Mesendoderm (in vitro differentiated cells): ENCODE data around the gene PPP4R4.

ENCODE experiments used
- DNase-seq: peaks from one replicate; pipeline ENCODE4 v3.0.0; 2013
- H2AK5ac ChIP-seq: 2 replicates; pipeline ENCODE4 v1.6.1; 2013; ENCODE audit warnings: low read length, inconsistent platforms
- H2BK120ac ChIP-seq: 2 replicates; pipeline ENCODE4 v1.6.1; 2013; ENCODE audit warnings: low read depth, mild to moderate bottlenecking, low read length, moderate library complexity, mixed read lengths
- H2BK15ac ChIP-seq: replicated peaks from 2 replicates; pipeline ENCODE4 v1.6.1; 2013; ENCODE audit warnings: low read depth, mild to moderate bottlenecking, moderate library complexity
- H2BK5ac ChIP-seq: 2 replicates; pipeline ENCODE4 v1.6.1; 2013; ENCODE audit warnings: low read length, inconsistent platforms
- H3K18ac ChIP-seq: 2 replicates; pipeline ENCODE4 v1.6.1; 2013; ENCODE audit warnings: mild to moderate bottlenecking, low read length, mixed read lengths
- H3K23ac ChIP-seq: one replicate; pipeline ENCODE4 v1.6.1; 2013; ENCODE audit warnings: low read length
- H3K27ac ChIP-seq: 2 replicates; pipeline ENCODE4 v1.5.1; 2013; ENCODE audit warnings: low read depth, mild to moderate bottlenecking, inconsistent platforms, low read length, moderate library complexity
- H3K27me3 ChIP-seq: 2 replicates; pipeline ENCODE4 v1.6.1; 2013; ENCODE audit warnings: low read length, control low read depth, mild to moderate bottlenecking, inconsistent platforms; ENCODE audit not compliant: insufficient read depth, poor library complexity
- H3K36me3 ChIP-seq: 2 replicates; pipeline ENCODE4 v1.6.1; 2013; ENCODE audit warnings: low read length, inconsistent platforms; ENCODE audit not compliant: control insufficient read depth, insufficient read depth
- H3K4ac ChIP-seq: one replicate; pipeline ENCODE4 v1.6.1; 2013; ENCODE audit warnings: low read depth, mild to moderate bottlenecking, low read length, moderate library complexity
- H3K4me1 ChIP-seq: 2 replicates; pipeline ENCODE4 v1.6.1; 2013; ENCODE audit warnings: low read depth, low read length, inconsistent platforms; ENCODE audit not compliant: control insufficient read depth
- H3K4me2 ChIP-seq: 2 replicates; pipeline ENCODE4 v1.6.1; 2013; ENCODE audit warnings: low read length
- H3K4me3 ChIP-seq: 2 replicates; pipeline ENCODE4 v1.5.1; 2013; ENCODE audit warnings: mild to moderate bottlenecking, low read length
- H3K56ac ChIP-seq: one replicate; pipeline ENCODE4 v1.6.1; 2013; ENCODE audit warnings: low read length
- H3K79me1 ChIP-seq: 2 replicates; pipeline ENCODE4 v1.6.1; 2013; ENCODE audit warnings: low read length, inconsistent platforms
- H3K79me2 ChIP-seq: 2 replicates; pipeline ENCODE4 v1.6.1; 2013; ENCODE audit warnings: mild to moderate bottlenecking, low read length; ENCODE audit not compliant: control insufficient read depth, insufficient read depth
- H3K9ac ChIP-seq: 2 replicates; pipeline ENCODE4 v1.6.1; 2013; ENCODE audit warnings: low read length, inconsistent platforms
- H4K5ac ChIP-seq: one replicate; pipeline ENCODE4 v1.6.1; 2013; ENCODE audit warnings: low read length
- H4K8ac ChIP-seq: one replicate; pipeline ENCODE4 v1.6.1; 2013; ENCODE audit warnings: low read depth, mild to moderate bottlenecking, control low read depth, low read length, moderate library complexity
- WGBS: extraction: QIAGEN DNeasy Blood & Tissue Kit; methylation state at CpG from one replicate; pipeline ENCODE4 v1.1.7; 2013; ENCODE audit warnings: low lambda C conversion rate, missing lambda C conversion rate; ENCODE audit not compliant: insufficient coverage; ENCODE audit errors: extremely low coverage; 5-methylcytosine and 5-hydroxymethylcytosine counted together

The PPP4R4 gene

GRCh38 chr14:94328196-94328595 is 154.1 kb downstream of the PPP4R4 start:
- Histone ChIP-seq H2BK15ac (no peak overlapping the region), H3K4ac (no peak overlapping the region), H3K36me3 (no peaks in the 10 kb centered on the region), H3K56ac (no peak overlapping the region), H3K27me3 (no peaks in the 10 kb centered on the region), H3K23ac (no peak overlapping the region), H2AK5ac (no peak overlapping the region), H4K8ac (no peak overlapping the region), H3K4me1 (peaks cover under 1% of the 10 kb centered on the region), H3K27ac (no peak overlapping the region), H3K4me2 (no peak overlapping the region), H2BK120ac (no peak overlapping the region), H3K79me1 (no peaks in the 10 kb centered on the region), H3K79me2 (no peaks in the 10 kb centered on the region), H3K9ac (no peak overlapping the region), H3K4me3 (no peak overlapping the region), H4K5ac (no peak overlapping the region), H3K18ac (no peak overlapping the region), H2BK5ac (no peak overlapping the region)
- no peak for DNase-seq
- no CpG with 5 or more reads among the region's 2 CpGs for WGBS
